Hepatocyte (in vitro differentiated cells): ENCODE results near the gene DAB1. TPM values are rescaled to one million over a fixed set of nuclear protein-coding genes. Genes with fewer than 3 reads are reported as not detected.
"Not testable (repeated sequence)": the region's sequence is repeated elsewhere in the genome, so short reads cannot be mapped to it uniquely, and the experiment has no call there.

Experiments
- DNase-seq: peaks from one replicate; pipeline ENCODE4 v3.0.0-alpha.2; 2016; ENCODE audit warnings: low spot score
- H2AFZ ChIP-seq: fragments of 200-600 bp; sonication (generic); 2 replicates; pipeline ENCODE4 v1.6.0; 2016; ENCODE audit warnings: antibody characterized with exemption, mild to moderate bottlenecking
- H3K27ac ChIP-seq: fragments of 200-600 bp; sonication (generic); 2 replicates; pipeline ENCODE4 v1.5.1; 2016; ENCODE audit warnings: mild to moderate bottlenecking
- H3K27me3 ChIP-seq: fragments of 200-600 bp; sonication (generic); 2 replicates; pipeline ENCODE4 v1.6.1; 2016
- H3K36me3 ChIP-seq: fragments of 200-600 bp; sonication (generic); replicated peaks from 2 replicates; pipeline ENCODE4 v1.5.1; 2016; ENCODE audit warnings: low read depth; ENCODE audit not compliant: insufficient read depth
- H3K4me1 ChIP-seq: fragments of 200-600 bp; sonication (generic); 2 replicates; pipeline ENCODE4 v1.5.1; 2016; ENCODE audit warnings: mild to moderate bottlenecking, moderate library complexity; ENCODE audit not compliant: insufficient read depth
- H3K4me2 ChIP-seq: fragments of 200-600 bp; sonication (generic); 2 replicates; pipeline ENCODE4 v1.6.0; 2016
- H3K4me3 ChIP-seq: fragments of 200-600 bp; sonication (generic); 2 replicates; pipeline ENCODE4 v1.5.1; 2016; ENCODE audit warnings: mild to moderate bottlenecking
- H3K79me2 ChIP-seq: fragments of 200-600 bp; sonication (generic); 2 replicates; pipeline ENCODE4 v1.6.0; 2017; ENCODE audit warnings: mild to moderate bottlenecking
- H3K9me2 ChIP-seq: fragments of 200-600 bp; sonication (generic); replicated peaks from 2 replicates; pipeline ENCODE4 v1.6.0; 2017; ENCODE audit warnings: mild to moderate bottlenecking; ENCODE audit not compliant: insufficient read depth
- H3K9me3 ChIP-seq: fragments of 200-600 bp; sonication (generic); 2 replicates; pipeline ENCODE4 v1.5.1; 2016; ENCODE audit warnings: low read depth, mild to moderate bottlenecking
- H4K20me1 ChIP-seq: fragments of 200-600 bp; sonication (generic); 2 replicates; pipeline ENCODE4 v1.6.0; 2016; ENCODE audit warnings: mild to moderate bottlenecking; ENCODE audit not compliant: insufficient read depth, poor library complexity, severe bottlenecking
- CTCF ChIP-seq: fragments of 200-600 bp; sonication (generic); IDR thresholded peaks from 2 replicates; pipeline ENCODE4 v1.5.1; 2016; ENCODE audit warnings: antibody characterized with exemption, mild to moderate bottlenecking; ENCODE audit not compliant: poor library complexity
- EZH2 ChIP-seq: fragments of 200-600 bp; sonication (generic); IDR thresholded peaks from 2 replicates; pipeline ENCODE4 v1.6.1; 2016; ENCODE audit warnings: antibody characterized with exemption, mild to moderate bottlenecking, borderline replicate concordance
- EZH2phosphoT487 ChIP-seq: fragments of 200-600 bp; sonication (generic); IDR thresholded peaks from one replicate; pipeline ENCODE4 v1.6.1; 2018; ENCODE audit warnings: antibody characterized with exemption, mild to moderate bottlenecking, low read depth, moderate library complexity; ENCODE audit not compliant: unreplicated experiment, severe bottlenecking
- WGBS: methylation state at CpG from one replicate; pipeline ENCODE4 v1.1.6; 2016; ENCODE audit warnings: low lambda C conversion rate; ENCODE audit errors: missing lambda C conversion rate; 5-methylcytosine and 5-hydroxymethylcytosine counted together
- polyA plus RNA-seq: library from polyadenylated mRNA; unstranded; fragments of >200 nt; fragmentation: Nextera tagmentation; extraction: Ambion mirVana; gene quantifications from 2 replicates; pipeline ENCODE4 v1.2.1, GENCODE V29; 2016
- total RNA-seq: library from RNA; depleted of rRNA; stranded (reverse); fragments of >200 nt; gene quantifications from 2 replicates; pipeline ENCODE4 v1.2.3, GENCODE V29; 2014

DAB1 gene
- total and polyA plus RNA-seq, 2 experiments from 2014 or later, result 19.5 to 37.6 TPM

GRCh38 chr1:57344265-57344664, 79.6 kb downstream of the DAB1 start:
- H3K79me2 ChIP-seq, result peaks cover 4% of the 10 kb centered on the region
- no peak overlapping the region for H3K27ac ChIP-seq
- no peaks in the 10 kb centered on the region for H3K4me1 ChIP-seq
- no peaks in the 10 kb centered on the region for H3K27me3 ChIP-seq
- WGBS, result 86% methylated on average over 7 of the region's 7 CpGs
- H4K20me1 ChIP-seq, result no peaks in the 10 kb centered on the region
- no peaks in the 10 kb centered on the region for H3K9me3 ChIP-seq
- no peak overlapping the region for H3K4me3 ChIP-seq
- no peaks in the 10 kb centered on the region for H3K9me2 ChIP-seq
- H3K36me3 ChIP-seq, result no peaks in the 10 kb centered on the region
- H2AFZ ChIP-seq, result no peak overlapping the region
- no peak overlapping the region for H3K4me2 ChIP-seq
- no peak for DNase-seq
- TF ChIP-seq EZH2 (no peak), EZH2phosphoT487 (no peak), CTCF (no peak)

DNA sequence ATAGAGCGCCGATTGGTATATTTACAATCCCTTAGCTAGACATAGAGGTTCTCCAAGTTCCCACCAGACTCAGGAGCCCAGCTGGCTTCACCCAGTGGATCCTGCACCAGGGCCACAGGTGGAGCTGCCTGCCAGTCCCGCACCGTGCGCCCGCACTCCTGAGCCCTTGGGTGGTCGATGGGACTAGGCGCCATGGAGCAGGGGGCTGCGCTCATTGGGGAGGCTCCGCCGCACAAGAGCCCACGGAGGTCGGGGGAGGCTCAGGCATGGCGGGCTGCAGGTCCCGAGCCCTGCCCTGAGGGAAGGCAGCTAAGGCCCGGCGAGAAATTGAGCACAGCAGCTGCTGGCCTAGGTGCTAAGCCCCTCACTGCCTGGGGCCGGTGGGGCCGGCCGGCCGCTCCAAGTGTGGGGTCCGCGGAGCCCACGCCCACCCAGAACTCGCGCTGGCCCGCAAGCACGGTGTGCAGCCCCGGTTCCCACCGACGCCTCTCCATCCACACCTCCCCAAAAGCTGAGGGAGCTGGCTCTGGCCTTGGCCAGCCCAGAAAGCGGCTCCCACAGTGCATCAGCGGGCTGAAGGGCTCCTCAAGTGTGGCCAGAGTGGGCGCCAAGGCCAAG, 80.5 kb downstream of the DAB1 start:
- H3K27me3 ChIP-seq, H3K27ac ChIP-seq, H4K20me1 ChIP-seq, H3K9me3 ChIP-seq, H3K4me1 ChIP-seq, H3K9me2 ChIP-seq, H2AFZ ChIP-seq, H3K79me2 ChIP-seq, DNase-seq, H3K4me2 ChIP-seq, H3K36me3 ChIP-seq, H3K4me3 ChIP-seq: not testable (repeated sequence)
- WGBS, result 89% methylated on average over 34 of the region's 34 CpGs

DNA sequence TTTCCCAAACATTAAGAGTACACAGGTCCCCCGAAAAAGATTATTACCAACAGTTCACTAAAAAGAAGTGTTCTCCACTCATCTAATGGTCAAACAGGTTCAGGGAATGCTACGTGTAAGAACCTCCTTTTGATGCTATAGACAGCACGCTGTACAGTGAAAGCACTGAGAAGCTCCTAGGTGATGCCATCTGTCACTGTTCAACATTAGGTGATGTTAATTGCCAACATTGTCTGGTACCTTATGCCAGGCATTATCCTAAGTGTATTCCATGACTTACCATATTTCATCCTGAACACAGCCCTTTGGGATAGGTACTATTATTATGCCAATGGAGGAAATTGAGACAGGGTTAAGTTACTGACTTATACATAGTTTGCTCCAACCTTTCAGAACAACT, 82.1 kb downstream of the DAB1 start:
- Histone ChIP-seq H2AFZ (no peak overlapping the region), H3K9me3 (no peaks in the 10 kb centered on the region), H3K27ac (no peak overlapping the region), H3K4me3 (no peak overlapping the region), H4K20me1 (no peaks in the 10 kb centered on the region), H3K79me2 (peaks cover 2% of the 10 kb centered on the region), H3K4me1 (no peaks in the 10 kb centered on the region), H3K9me2 (no peaks in the 10 kb centered on the region), H3K27me3 (no peaks in the 10 kb centered on the region), H3K36me3 (no peaks in the 10 kb centered on the region), H3K4me2 (no peak overlapping the region)
- DNase-seq, result no peak
- TF ChIP-seq CTCF (no peak), EZH2phosphoT487 (no peak), EZH2 (no peak)
- 85% methylated on average over 3 of the region's 3 CpGs for WGBS

- no peak overlapping the region for H2AFZ ChIP-seq
- no peak for DNase-seq
- no peak overlapping the region for H3K27ac ChIP-seq
- 84% methylated on average over 6 of the region's 6 CpGs for WGBS
- H3K9me3 ChIP-seq, result no peaks in the 10 kb centered on the region
- no peaks in the 10 kb centered on the region for H3K27me3 ChIP-seq
- no peak overlapping the region for H3K4me3 ChIP-seq
- TF ChIP-seq CTCF (peak; percentile 15), EZH2phosphoT487 (no peak)
- H3K4me2 ChIP-seq, result no peak overlapping the region
- no peaks in the 10 kb centered on the region for H3K4me1 ChIP-seq
- no peaks in the 10 kb centered on the region for H4K20me1 ChIP-seq
- no peaks in the 10 kb centered on the region for H3K9me2 ChIP-seq
- H3K79me2 ChIP-seq, result no peaks in the 10 kb centered on the region
- H3K36me3 ChIP-seq, result no peaks in the 10 kb centered on the region
Measured at GRCh38 chr1:57340334-57341070, 83.4 kb downstream of the DAB1 start.
